Activated CD4-positive, alpha-beta memory T cell treated with anti-CD3 and anti-CD28 coated beads for 36 hours (primary cell): ENCODE results near the gene DAPL1. TPM values are rescaled to one million over a fixed set of nuclear protein-coding genes. Genes with fewer than 3 reads are reported as not detected.

Source experiments
- total RNA-seq, 2 experiments: library from RNA; stranded (reverse); gene quantifications; one replicate each; pipeline ENCODE4 v1.2.3, GENCODE V29; 2021

DAPL1 gene
- total RNA-seq, 2 experiments from 2014 or later, result not detected

Other genes with a start within 250 kb of the DAPL1 start
- under 1 TPM; 0.63 to 0.86 TPM for gene TANC1, start 173.3 kb downstream of the DAPL1 start, total RNA-seq